ENCODE results near the gene KHDRBS2. TPM values are rescaled to one million over a fixed set of nuclear protein-coding genes. Genes with fewer than 3 reads are reported as not detected.

KHDRBS2 gene
- total RNA-seq, 2 experiments from 2014 or later = not detected

- H3K36me3 Mint-ChIP-seq (ENCODE audit: low read depth) = no peaks in the 10 kb centered on the region
- CTCF ChIA-PET = no interaction called here
- H3K4me3 Mint-ChIP-seq = no peak overlapping the region
- H3K4me1 ChIP-seq (ENCODE audit: insufficient read depth, low read length) = no peaks in the 10 kb centered on the region
- DNase-seq = peak in 1 of 14 experiments; percentile 6
- no peaks in the 10 kb centered on the region for H3K4me1 Mint-ChIP-seq (ENCODE audit: low read depth)
- no peak overlapping the region for H3K4me3 ChIP-seq (ENCODE audit: low read length)
- ATAC-seq (ENCODE audit: poor library complexity) = no peak
- POLR2A ChIA-PET = no interaction called here
- no peaks in the 10 kb centered on the region for H3K27me3 Mint-ChIP-seq
- TF ChIP-seq CTCF (IDR thresholded peaks at IDR 0.05) = no peak
- H3K9me3 Mint-ChIP-seq = peaks cover 21% of the 10 kb centered on the region
- peaks cover 0 to 9% of the 10 kb centered on the region in 2 experiments for H3K9me3 ChIP-seq (ENCODE audit: control insufficient read depth in 1 of 2, insufficient read depth in 1 of 2, low read length in 2 of 2)
- H3K27me3 ChIP-seq (ENCODE audit: control insufficient read depth in 1 of 2, insufficient read depth in 2 of 2, low read length in 2 of 2) = no peaks in the 10 kb centered on the region
- intact Hi-C loops (cut with DNase I, micrococcal nuclease) = no loop called here
- no peak overlapping the region for H3K27ac ChIP-seq (ENCODE audit: low read depth in 1 of 2, low read length in 2 of 2)
- H3K27ac Mint-ChIP-seq = no peak overlapping the region
- H3K36me3 ChIP-seq (ENCODE audit: insufficient read depth, low read length) = no peaks in the 10 kb centered on the region
Observed at GRCh38 chr6:62229231-62229630, 56.8 kb downstream of the KHDRBS2 start.

- no peak overlapping the region for H3K27ac ChIP-seq (ENCODE audit: low read depth in 1 of 2, low read length in 2 of 2)
- no peak for ATAC-seq (ENCODE audit: poor library complexity)
- no peak for DNase-seq
- H3K36me3 Mint-ChIP-seq (ENCODE audit: low read depth) = no peaks in the 10 kb centered on the region
- intact Hi-C loops (cut with DNase I, micrococcal nuclease) = no loop called here
- CTCF ChIA-PET = no interaction called here
- H3K27me3 Mint-ChIP-seq = no peaks in the 10 kb centered on the region
- peaks cover 12% of the 10 kb centered on the region for H3K9me3 Mint-ChIP-seq
- H3K4me3 Mint-ChIP-seq = no peak overlapping the region
- H3K27ac Mint-ChIP-seq = no peak overlapping the region
- no peaks in the 10 kb centered on the region for H3K27me3 ChIP-seq (ENCODE audit: control insufficient read depth in 1 of 2, insufficient read depth in 2 of 2, low read length in 2 of 2)
- H3K4me1 ChIP-seq (ENCODE audit: insufficient read depth, low read length) = no peaks in the 10 kb centered on the region
- H3K9me3 ChIP-seq (ENCODE audit: control insufficient read depth in 1 of 2, insufficient read depth in 1 of 2, low read length in 2 of 2) = peaks cover 0 to under 1% of the 10 kb centered on the region in 2 experiments
- POLR2A ChIA-PET = no interaction called here
- H3K36me3 ChIP-seq (ENCODE audit: insufficient read depth, low read length) = no peaks in the 10 kb centered on the region
- H3K4me3 ChIP-seq (ENCODE audit: low read length) = no peak overlapping the region
- TF ChIP-seq CTCF (IDR thresholded peaks at IDR 0.05) = no peak
- no peaks in the 10 kb centered on the region for H3K4me1 Mint-ChIP-seq (ENCODE audit: low read depth)
Observed at GRCh38 chr6:62217866-62218265, 68.2 kb downstream of the KHDRBS2 start.

GRCh38 chr6:62202078-62202477, 83.9 kb downstream of the KHDRBS2 start:
- H3K27me3 ChIP-seq (ENCODE audit: control insufficient read depth in 1 of 2, insufficient read depth in 2 of 2, low read length in 2 of 2) = no peaks in the 10 kb centered on the region
- CTCF ChIA-PET = no interaction called here
- H3K4me1 ChIP-seq (ENCODE audit: insufficient read depth, low read length) = no peaks in the 10 kb centered on the region
- POLR2A ChIA-PET = no interaction called here
- H3K4me3 ChIP-seq (ENCODE audit: low read length) = no peak overlapping the region
- Mint-ChIP-seq H3K4me3 (no peak overlapping the region), H3K4me1 (ENCODE audit: low read depth) (no peaks in the 10 kb centered on the region), H3K27ac (no peak overlapping the region), H3K36me3 (ENCODE audit: low read depth) (no peaks in the 10 kb centered on the region), H3K27me3 (no peaks in the 10 kb centered on the region), H3K9me3 (peaks cover 9% of the 10 kb centered on the region)
- H3K36me3 ChIP-seq (ENCODE audit: insufficient read depth, low read length) = no peaks in the 10 kb centered on the region
- DNase-seq (no peak), ATAC-seq (ENCODE audit: poor library complexity) (no peak)
- no peaks in the 10 kb centered on the region for H3K9me3 ChIP-seq (ENCODE audit: control insufficient read depth in 1 of 2, insufficient read depth in 1 of 2, low read length in 2 of 2)
- intact Hi-C loops (cut with DNase I, micrococcal nuclease) = no loop called here
- no peak for TF ChIP-seq CTCF (IDR thresholded peaks at IDR 0.05)
- H3K27ac ChIP-seq (ENCODE audit: low read depth in 1 of 2, low read length in 2 of 2) = no peak overlapping the region
